Prostate gland (tissue), 2 donors: Measurements from ENCODE around the gene PHKG2. TPM values are rescaled to one million over a fixed set of nuclear protein-coding genes. Genes with fewer than 3 reads are reported as not detected.

ENCODE experiments used
- DNase-seq: peaks from one replicate; pipeline ENCODE4 v3.0.0-alpha.2; 2019; ENCODE audit warnings: low spot score
- H3K27ac ChIP-seq, 2 donors: fragments of 200-600 bp; sonication (generic); 2 replicates each; pipeline ENCODE4 v1.5.1; 2017 to 2019
- H3K27me3 ChIP-seq: fragments of 200-600 bp; sonication (generic); replicated peaks from 2 replicates; pipeline ENCODE4 v1.5.1; 2019; ENCODE audit not compliant: insufficient read depth
- H3K36me3 ChIP-seq, 2 donors: fragments of 200-600 bp; sonication (generic); 1 replicate in 1 of 2; 2 replicates in 1 of 2; pipeline versions ENCODE4 v1.5.1 to v1.8.1; 2017 to 2019
- H3K4me1 ChIP-seq: fragments of 200-600 bp; sonication (generic); replicated peaks from 2 replicates; pipeline ENCODE4 v1.5.1; 2019
- H3K4me3 ChIP-seq, 2 donors: fragments of 200-600 bp; sonication (generic); 2 replicates each; pipeline ENCODE4 v1.5.1; 2017 to 2019
- H3K9me3 ChIP-seq: fragments of 200-600 bp; sonication (generic); 2 replicates; pipeline ENCODE4 v1.5.1; 2017
- POLR2A ChIP-seq: fragments of 450-650 bp; IDR thresholded peaks from one replicate; pipeline ENCODE4 v1.6.1; 2016; ENCODE audit warnings: antibody characterized with exemption, mild to moderate bottlenecking
- POLR2AphosphoS5 ChIP-seq: sonication (generic); formaldehyde crosslinking; IDR thresholded peaks from one replicate; pipeline ENCODE4 v1.6.1; 2017; ENCODE audit warnings: antibody characterized with exemption
- WGBS: methylation state at CpG from one replicate; pipeline ENCODE4 v1.1.5; 2018; 5-methylcytosine and 5-hydroxymethylcytosine counted together
- intact Hi-C: fragments of 100-400 bp; cut with DNase I; formaldehyde crosslinking; loops from one replicate; pipeline ENCODE4 v1.14.2; 2022
- small RNA-seq, 2 donors: library from RNA; depleted of rRNA; stranded (forward); fragments of <200 nt; gene quantifications; one replicate each; pipeline ENCODE3, GENCODE V24; 2016
- total RNA-seq, 2 donors: library from RNA; depleted of rRNA; stranded (reverse); fragments of >200 nt; gene quantifications; one replicate each; pipeline ENCODE4 v1.1.0, GENCODE V29; 2016
- TF ChIP-seq, protein P1 (sequence below), 4 experiments: fragments of 200-600 bp in 2 of 4; fragments of 450-650 bp in 2 of 4; sonication (generic) in 2 of 4; IDR thresholded peaks; 1 replicate in 3 of 4; 2 replicates in 1 of 4; pipeline ENCODE4 v1.5.1; 2016 to 2019; ENCODE audit warnings: antibody characterized with exemption in 4 of 4, mild to moderate bottlenecking in 2 of 4, moderate library complexity in 2 of 4

The PHKG2 gene
- total RNA-seq, 2 donors from 2014 or later, result 37.2 to 45.2 TPM

DNA sequence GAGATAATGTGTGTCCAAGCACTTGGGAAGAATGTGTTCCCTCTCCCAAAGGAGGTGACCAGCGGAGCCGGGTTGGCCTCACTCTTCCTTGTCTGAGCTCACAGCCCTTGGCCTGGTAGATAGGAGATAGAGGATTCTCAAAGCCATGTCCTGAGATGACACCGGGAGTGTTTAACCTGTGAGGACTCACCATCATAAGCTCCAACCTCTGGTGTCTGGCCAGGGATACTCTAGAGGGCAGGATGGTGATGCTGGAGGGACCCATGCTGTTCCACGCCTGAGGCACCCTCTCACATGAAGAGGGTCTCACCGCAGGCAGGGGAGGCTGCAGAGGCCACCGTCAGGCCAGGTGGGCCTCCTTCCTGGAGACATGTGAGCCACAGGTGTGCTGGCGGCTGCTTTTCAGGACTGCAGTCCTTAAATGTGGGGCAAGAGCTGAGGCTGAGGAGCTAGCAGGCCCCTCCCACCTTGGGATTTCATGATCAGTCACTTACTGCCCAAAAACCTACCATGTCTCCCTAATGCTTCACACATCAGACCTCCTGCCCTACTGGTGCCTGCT, 45.4 kb downstream of the PHKG2 start:
- no peaks in the 10 kb centered on the region for H3K36me3 ChIP-seq
- intact Hi-C loops, result no loop called here
- no peak overlapping the region for H3K4me3 ChIP-seq
- no peak overlapping the region for H3K27ac ChIP-seq
- H3K27me3 ChIP-seq, result no peaks in the 10 kb centered on the region
- H3K4me1 ChIP-seq, result no peaks in the 10 kb centered on the region
- DNase-seq, result no peak
- no peaks in the 10 kb centered on the region for H3K9me3 ChIP-seq
- TF ChIP-seq POLR2AphosphoS5, result no peak
- TF ChIP-seq POLR2A, result no peak
- TF ChIP-seq, protein P1, sequence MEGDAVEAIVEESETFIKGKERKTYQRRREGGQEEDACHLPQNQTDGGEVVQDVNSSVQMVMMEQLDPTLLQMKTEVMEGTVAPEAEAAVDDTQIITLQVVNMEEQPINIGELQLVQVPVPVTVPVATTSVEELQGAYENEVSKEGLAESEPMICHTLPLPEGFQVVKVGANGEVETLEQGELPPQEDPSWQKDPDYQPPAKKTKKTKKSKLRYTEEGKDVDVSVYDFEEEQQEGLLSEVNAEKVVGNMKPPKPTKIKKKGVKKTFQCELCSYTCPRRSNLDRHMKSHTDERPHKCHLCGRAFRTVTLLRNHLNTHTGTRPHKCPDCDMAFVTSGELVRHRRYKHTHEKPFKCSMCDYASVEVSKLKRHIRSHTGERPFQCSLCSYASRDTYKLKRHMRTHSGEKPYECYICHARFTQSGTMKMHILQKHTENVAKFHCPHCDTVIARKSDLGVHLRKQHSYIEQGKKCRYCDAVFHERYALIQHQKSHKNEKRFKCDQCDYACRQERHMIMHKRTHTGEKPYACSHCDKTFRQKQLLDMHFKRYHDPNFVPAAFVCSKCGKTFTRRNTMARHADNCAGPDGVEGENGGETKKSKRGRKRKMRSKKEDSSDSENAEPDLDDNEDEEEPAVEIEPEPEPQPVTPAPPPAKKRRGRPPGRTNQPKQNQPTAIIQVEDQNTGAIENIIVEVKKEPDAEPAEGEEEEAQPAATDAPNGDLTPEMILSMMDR (IDR thresholded peaks at IDR 0.05), result no peak
- WGBS, result 86% methylated on average over 7 of the region's 7 CpGs

DNA sequence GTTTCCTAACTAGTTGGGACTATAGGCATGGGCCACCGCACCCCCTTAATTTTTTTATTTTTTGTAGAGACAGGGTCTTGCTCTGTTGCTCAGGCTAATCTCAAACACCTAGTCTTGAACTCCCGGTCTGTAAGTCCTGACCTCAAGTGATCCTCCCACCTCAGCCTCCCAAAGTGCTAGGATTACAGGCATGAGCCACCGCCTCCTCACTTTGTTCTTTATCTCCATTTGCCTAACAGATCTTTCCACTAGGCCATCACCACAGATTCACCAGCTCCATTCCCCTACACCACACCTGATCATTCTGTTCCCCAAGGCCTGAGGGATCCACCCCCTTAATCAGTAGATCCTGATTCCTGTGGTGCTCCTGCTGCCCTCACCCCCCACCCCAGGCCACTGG, 46.4 kb downstream of the PHKG2 start:
- WGBS, result 87% methylated on average over 3 of the region's 3 CpGs
- Histone ChIP-seq H3K27ac (no peak overlapping the region), H3K36me3 (no peaks in the 10 kb centered on the region), H3K9me3 (no peaks in the 10 kb centered on the region), H3K4me3 (no peak overlapping the region), H3K27me3 (no peaks in the 10 kb centered on the region), H3K4me1 (no peaks in the 10 kb centered on the region)
- intact Hi-C loops, result no loop called here
- no peak for DNase-seq
- TF ChIP-seq, protein P1 (IDR thresholded peaks at IDR 0.05), result no peak
- TF ChIP-seq POLR2AphosphoS5 (no peak), POLR2A (no peak)

DNA sequence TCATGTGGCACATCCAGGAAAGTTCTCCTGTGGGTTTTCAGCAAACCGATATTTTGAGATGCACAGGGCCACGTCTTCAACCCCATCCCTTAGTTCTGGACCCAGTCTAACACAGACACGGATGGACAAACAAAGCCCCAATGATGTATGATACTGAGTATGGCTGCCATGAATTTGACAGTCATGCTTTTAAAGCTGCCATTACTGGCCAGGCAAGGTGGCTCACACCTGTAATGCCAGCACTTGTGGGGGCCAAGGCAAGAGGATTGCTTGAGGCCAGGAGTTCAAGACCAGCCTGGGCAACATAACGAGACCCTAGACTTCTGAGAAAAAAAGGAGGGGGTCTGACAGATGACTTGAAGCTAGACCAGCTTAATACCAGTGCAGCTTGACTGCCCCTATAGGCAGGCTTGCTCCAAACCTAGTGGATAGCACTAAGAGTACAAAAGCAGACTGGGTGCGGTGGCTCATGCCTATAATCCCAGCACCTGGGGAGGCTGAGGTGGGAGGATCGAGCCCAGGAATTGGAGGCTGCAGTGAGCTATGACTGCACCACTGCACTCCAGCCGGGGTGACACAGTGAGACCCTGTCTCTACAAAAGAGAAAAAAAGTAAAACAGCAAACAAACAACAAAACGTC, 49.6 kb downstream of the PHKG2 start:
- no peak overlapping the region for H3K27ac ChIP-seq
- H3K4me3 ChIP-seq, result no peak overlapping the region
- 77% methylated on average over 8 of the region's 8 CpGs for WGBS
- TF ChIP-seq, protein P1 (IDR thresholded peaks at IDR 0.05), result no peak
- TF ChIP-seq POLR2A, result no peak
- no peak for TF ChIP-seq POLR2AphosphoS5
- H3K9me3 ChIP-seq, result no peaks in the 10 kb centered on the region
- DNase-seq, result no peak
- H3K27me3 ChIP-seq, result no peaks in the 10 kb centered on the region
- no peaks in the 10 kb centered on the region for H3K4me1 ChIP-seq
- intact Hi-C loops, result no loop called here
- H3K36me3 ChIP-seq, result no peaks in the 10 kb centered on the region

Small RNAs within 50 kb of the gene (small RNA-seq; reads per million reads assigned to genes)
- gene RNU6-1043P (0 reads per million in 2 donors), gene SNORA30 (0.65 to 1.1 reads per million in 2 donors)

Other genes starting within 250 kb of the PHKG2 start
- gene ZNF768, start 221.9 kb upstream of the PHKG2 start, total RNA-seq, result 10 to 100 TPM; 46.5 to 61.1 TPM
- 10 to 100 TPM; 15.8 to 22.6 TPM for gene ZNF747, start 213.6 kb upstream of the PHKG2 start, total RNA-seq
- gene ZNF764, start 190.1 kb upstream of the PHKG2 start, total RNA-seq, result 10 to 100 TPM; 15.7 to 22.5 TPM
- 10 to 100 TPM; 20.4 to 21.5 TPM for gene ZNF688, start 176.7 kb upstream of the PHKG2 start, total RNA-seq
- gene ZNF785, start 162.7 kb upstream of the PHKG2 start, total RNA-seq, result 10 to 100 TPM; 16.9 to 18.9 TPM
- 10 to 100 TPM; 13.4 to 17.8 TPM for gene ZNF689, start 138.0 kb upstream of the PHKG2 start, total RNA-seq
- 10 to 100 TPM; 37.5 to 66.7 TPM for gene PRR14, start 97.5 kb upstream of the PHKG2 start, total RNA-seq
- gene FBRS, start 90.0 kb upstream of the PHKG2 start, total RNA-seq, result 100 to 1,000 TPM in 1 of 2 donors, 10 to 100 TPM in 1; 49.0 to 106 TPM
- gene SRCAP, start 49.3 kb upstream of the PHKG2 start, total RNA-seq, result 10 to 100 TPM; 42.8 to 79.0 TPM
- 10 to 100 TPM in 1 of 2 donors, 1 to 10 TPM in 1; 3.1 to 13.2 TPM for gene CFAP119, start 13.6 kb downstream of the PHKG2 start, total RNA-seq
- gene RNF40, start 13.9 kb downstream of the PHKG2 start, total RNA-seq, result 100 to 1,000 TPM in 1 of 2 donors, 10 to 100 TPM in 1; 89.9 to 113 TPM
- 10 to 100 TPM; 17.9 to 24.0 TPM for gene ZNF629, start 38.8 kb downstream of the PHKG2 start, total RNA-seq
- gene BCL7C, start 145.7 kb downstream of the PHKG2 start, total RNA-seq, result 10 to 100 TPM; 54.2 to 54.8 TPM
- gene CTF1, start 148.2 kb downstream of the PHKG2 start, total RNA-seq, result 10 to 100 TPM in 1 of 2 donors, 1 to 10 TPM in 1; 9.8 to 13.9 TPM
- gene FBXL19, start 175.1 kb downstream of the PHKG2 start, total RNA-seq, result 100 to 1,000 TPM in 1 of 2 donors, 10 to 100 TPM in 1; 23.5 to 125 TPM
- 100 to 1,000 TPM in 1 of 2 donors, 10 to 100 TPM in 1; 74.6 to 114 TPM for gene ORAI3, start 200.6 kb downstream of the PHKG2 start, total RNA-seq
- gene SETD1A, start 209.3 kb downstream of the PHKG2 start, total RNA-seq, result 10 to 100 TPM in 1 of 2 donors, 1 to 10 TPM in 1; 10.0 to 29.1 TPM
- gene HSD3B7, start 236.8 kb downstream of the PHKG2 start, total RNA-seq, result 10 to 100 TPM; 10.3 to 10.7 TPM